IMR-90 (cell line): ENCODE measurements around the gene BTG4. TPM values are rescaled to one million over a fixed set of nuclear protein-coding genes. Genes with fewer than 3 reads are reported as not detected.

Experiments
- ATAC-seq: fragments of 200-7000 bp; cut with Tn5 transposase; 2 replicates; pipeline ENCODE4 v1.9.1; 2020; ENCODE audit warnings: low read depth, mild to moderate bottlenecking, moderate library complexity
- BruUV-seq: library from RNA; stranded (reverse); fragments of 400-500 nt; replicated peaks from 2 replicates; lab custom pipeline; 2021; lab: Mats Ljungman, UMichigan
- CTCF ChIA-PET: fragments of 300-600 bp; formaldehyde crosslinking; extraction: SDS; loops from one replicate; lab custom pipeline; 2021; ENCODE audit warnings: antibody characterized with exemption; lab: Yijun Ruan, JAX
- POLR2A ChIA-PET: fragments of 300-600 bp; sonication (Branson Sonifier 250); formaldehyde crosslinking; loops from one replicate; lab custom pipeline; 2022; ENCODE audit warnings: antibody characterized with exemption; ENCODE audit not compliant: unreplicated experiment; lab: Charles Lee
- DNase-seq: peaks from one replicate; pipeline ENCODE4 v3.0.0; 2013
- H2AFZ ChIP-seq: replicated peaks from 2 replicates; pipeline ENCODE3; 2013; ENCODE audit warnings: low read length, mild to moderate bottlenecking; ENCODE audit not compliant: poor library complexity
- H2AK5ac ChIP-seq: 2 replicates; pipeline ENCODE4 v1.6.1; 2013; ENCODE audit warnings: low read depth, low read length, inconsistent platforms
- H2AK9ac ChIP-seq: replicated peaks from 2 replicates; pipeline ENCODE3; 2013; ENCODE audit warnings: mild to moderate bottlenecking, low read depth, low read length, moderate library complexity; ENCODE audit not compliant: poor library complexity
- H2BK120ac ChIP-seq: 2 replicates; pipeline ENCODE4 v1.6.1; 2013; ENCODE audit warnings: low read depth, low read length, inconsistent platforms
- H2BK15ac ChIP-seq: 3 replicates; pipeline ENCODE4 v1.6.1; 2013; ENCODE audit warnings: low read depth, low read length, inconsistent platforms
- H2BK20ac ChIP-seq: 2 replicates; pipeline ENCODE4 v1.6.1; 2013; ENCODE audit warnings: low read depth, mild to moderate bottlenecking, inconsistent platforms, low read length, moderate library complexity
- H2BK5ac ChIP-seq: 2 replicates; pipeline ENCODE4 v1.6.1; 2013; ENCODE audit warnings: mild to moderate bottlenecking, low read depth, low read length, inconsistent platforms; ENCODE audit not compliant: poor library complexity, severe bottlenecking
- H3K14ac ChIP-seq: replicated peaks from 2 replicates; pipeline ENCODE4 v1.6.1; 2013; ENCODE audit warnings: low read depth, low read length, inconsistent platforms
- H3K18ac ChIP-seq: 2 replicates; pipeline ENCODE4 v1.6.1; 2013; ENCODE audit warnings: low read depth, low read length, control low read depth
- H3K23ac ChIP-seq: 2 replicates; pipeline ENCODE4 v1.6.1; 2013; ENCODE audit warnings: low read depth, low read length, inconsistent platforms
- H3K27ac ChIP-seq: 2 replicates; pipeline ENCODE4 v1.5.1; 2013; ENCODE audit warnings: mild to moderate bottlenecking, control low read depth, low read length; ENCODE audit not compliant: insufficient read depth
- H3K27me3 ChIP-seq: 2 replicates; pipeline ENCODE4 v1.6.1; 2013; ENCODE audit warnings: low read length; ENCODE audit not compliant: control insufficient read depth, insufficient read depth
- H3K36me3 ChIP-seq: 2 replicates; pipeline ENCODE4 v1.6.1; 2013; ENCODE audit warnings: low read length, mixed read lengths; ENCODE audit not compliant: control insufficient read depth, insufficient read depth
- H3K4ac ChIP-seq: 2 replicates; pipeline ENCODE4 v1.6.1; 2013; ENCODE audit warnings: low read depth, low read length, inconsistent platforms
- H3K4me1 ChIP-seq: 2 replicates; pipeline ENCODE4 v1.6.1; 2013; ENCODE audit warnings: low read length, mixed read lengths; ENCODE audit not compliant: control insufficient read depth, insufficient read depth
- H3K4me2 ChIP-seq: 2 replicates; pipeline ENCODE4 v1.6.1; 2013; ENCODE audit warnings: low read depth, mild to moderate bottlenecking, control low read depth, low read length, moderate library complexity
- H3K4me3 ChIP-seq: 2 replicates; pipeline ENCODE4 v1.5.1; 2013; ENCODE audit warnings: low read depth, mild to moderate bottlenecking, control low read depth, low read length, moderate library complexity; ENCODE audit not compliant: insufficient read depth
- H3K56ac ChIP-seq: 2 replicates; pipeline ENCODE4 v1.6.1; 2013; ENCODE audit warnings: low read length, inconsistent platforms; ENCODE audit not compliant: insufficient read depth; ENCODE audit errors: extremely low read depth
- H3K79me1 ChIP-seq, 2 experiments: 2 replicates each; pipeline ENCODE4 v1.6.1; 2013; ENCODE audit warnings: low read length in 2 of 2, inconsistent platforms in 1 of 2, low read depth in 1 of 2
- H3K9ac ChIP-seq: 2 replicates; pipeline ENCODE4 v1.6.1; 2013; ENCODE audit warnings: low read depth, low read length, control low read depth
- H3K9me1 ChIP-seq: 2 replicates; pipeline ENCODE4 v1.6.1; 2013; ENCODE audit warnings: low read length, inconsistent platforms; ENCODE audit not compliant: insufficient read depth
- H3K9me3 ChIP-seq: 2 replicates; pipeline ENCODE4 v1.6.1; 2013; ENCODE audit warnings: low read length; ENCODE audit not compliant: control insufficient read depth, insufficient read depth
- H4K20me1 ChIP-seq: 2 replicates; pipeline ENCODE4 v1.6.1; 2013; ENCODE audit warnings: low read length, inconsistent platforms; ENCODE audit not compliant: insufficient read depth
- H4K5ac ChIP-seq: 2 replicates; pipeline ENCODE4 v1.6.1; 2013; ENCODE audit warnings: mild to moderate bottlenecking, low read depth, low read length, control low read depth
- H4K8ac ChIP-seq, 2 experiments: 2 replicates each; pipeline ENCODE4 v1.6.1; 2013; ENCODE audit warnings: low read depth in 2 of 2, low read length in 2 of 2, control low read depth in 1 of 2, inconsistent platforms in 1 of 2
- H4K91ac ChIP-seq: 2 replicates; pipeline ENCODE4 v1.6.1; 2013; ENCODE audit warnings: low read depth, low read length, inconsistent platforms; ENCODE audit not compliant: insufficient read depth
- BHLHE40 ChIP-seq: fragments of 150-350 bp; IDR thresholded peaks from 2 replicates; pipeline ENCODE4 v1.6.1; 2016; ENCODE audit warnings: mild to moderate bottlenecking, low read depth, low read length
- CEBPB ChIP-seq: IDR thresholded peaks from 2 replicates; pipeline ENCODE4 v1.6.1; 2012; ENCODE audit warnings: low read depth, low read length, improper control_type of control experiment
- CHD1 ChIP-seq: IDR thresholded peaks from 2 replicates; pipeline ENCODE4 v1.6.1; 2012; ENCODE audit warnings: low read depth, low read length, improper control_type of control experiment
- MAFK ChIP-seq: IDR thresholded peaks from 2 replicates; pipeline ENCODE4 v1.6.1; 2012; ENCODE audit warnings: low read depth, low read length, improper control_type of control experiment
- MAZ ChIP-seq: IDR thresholded peaks from 2 replicates; pipeline ENCODE4 v1.6.1; 2012; ENCODE audit warnings: low read depth, mild to moderate bottlenecking, low read length, improper control_type of control experiment, moderate library complexity, borderline replicate concordance
- MXI1 ChIP-seq: IDR thresholded peaks from 2 replicates; pipeline ENCODE4 v1.6.1; 2012; ENCODE audit warnings: low read depth, mild to moderate bottlenecking, low read length, moderate library complexity, borderline replicate concordance
- POLR2A ChIP-seq: IDR thresholded peaks from 2 replicates; pipeline ENCODE4 v1.6.1; 2012; ENCODE audit warnings: mild to moderate bottlenecking, low read depth, low read length
- RAD21 ChIP-seq: IDR thresholded peaks from 2 replicates; pipeline ENCODE4 v1.6.1; 2012; ENCODE audit warnings: low read length, improper control_type of control experiment
- RFX5 ChIP-seq: IDR thresholded peaks from 2 replicates; pipeline ENCODE4 v1.8.0; 2012; ENCODE audit warnings: low read depth, mild to moderate bottlenecking, low read length, moderate library complexity
- SMC3 ChIP-seq: fragments of 150-350 bp; IDR thresholded peaks from 2 replicates; pipeline ENCODE4 v1.6.1; 2016; ENCODE audit warnings: low read depth, mild to moderate bottlenecking, antibody characterized with exemption, low read length, moderate library complexity
- WGBS, 2 experiments: methylation state at CpG; one replicate each; pipeline versions ENCODE4 v1.1.5 to v1.1.7; 2013; ENCODE audit warnings: missing lambda C conversion rate in 2 of 2; ENCODE audit not compliant: insufficient read length in 1 of 2; ENCODE audit errors: extremely low coverage in 2 of 2; 5-methylcytosine and 5-hydroxymethylcytosine counted together
- dilution Hi-C: fragments of 300-500 bp; cut with HindIII; formaldehyde crosslinking; loops from one replicate; pipeline ENCODE4 v1.14.3; 2018; ENCODE audit warnings: low sequenced_read_pairs; ENCODE audit not compliant: unreplicated experiment
- in situ Hi-C: fragments of 300-500 bp; cut with MboI; formaldehyde crosslinking; loops from 3 replicates; pipeline ENCODE4 v1.14.3; 2019; ENCODE audit warnings: low sequenced_read_pairs, inconsistent platforms, mixed read lengths
- intact Hi-C: fragments of 100-400 bp; cut with micrococcal nuclease; formaldehyde crosslinking; loops from 2 replicates; pipeline ENCODE4 v1.10.0; 2022
- polyA plus RNA-seq, 3 experiments: library from polyadenylated mRNA; depleted of rRNA; stranded (reverse); fragments of >200 nt; gene quantifications; 2 replicates each; pipeline ENCODE4 v1.2.3, GENCODE V29; 2012; ENCODE audit warnings: low replicate concordance in 1 of 3
- total RNA-seq: library from RNA; depleted of rRNA; stranded (reverse); fragments of >200 nt; gene quantifications from 2 replicates; pipeline ENCODE4 v1.2.3, GENCODE V29; 2012
- TF ChIP-seq, protein P1 (sequence below): conservative IDR thresholded peaks from 2 replicates; pipeline ENCODE4 v1.5.1; 2012; ENCODE audit warnings: mild to moderate bottlenecking, low read depth, low read length, improper control_type of control experiment

BTG4 gene
- total and polyA plus RNA-seq, 2 of the 4 experiments (the other 2 are of a cell fraction) = not detected

DNA sequence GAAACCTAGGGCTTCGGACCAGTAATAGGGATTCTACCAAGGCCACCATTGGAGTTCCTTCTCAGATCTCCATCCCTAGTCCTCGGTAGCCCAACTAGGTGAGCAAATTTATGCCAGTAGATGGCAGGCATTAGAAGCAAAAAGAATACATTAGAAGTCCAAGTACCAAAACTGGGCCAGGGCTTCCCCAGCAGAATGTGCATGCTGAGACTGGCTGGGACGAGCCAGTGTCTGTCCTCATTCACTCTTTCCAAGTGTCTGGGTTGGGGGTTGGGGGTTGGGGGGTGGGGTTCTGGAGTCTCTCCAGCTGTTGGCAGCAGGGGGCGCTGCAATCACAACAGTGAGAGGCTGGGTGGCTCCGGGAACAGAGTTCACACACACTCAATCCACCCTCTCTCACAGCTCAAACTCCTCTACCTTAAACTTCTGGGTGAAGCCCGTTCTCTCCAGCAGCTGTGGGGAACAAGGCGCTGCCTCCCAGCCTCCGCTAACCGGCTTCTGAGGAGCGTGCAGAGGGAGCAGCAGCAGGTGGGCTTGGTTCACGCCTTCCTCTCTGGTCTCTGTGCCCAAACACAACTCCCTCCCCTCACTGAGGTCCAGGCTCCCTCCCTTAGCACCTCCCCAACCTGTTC is 57.5 kb downstream of the BTG4 start:
- Histone ChIP-seq H3K4me2 (0 out of 2 replicates have a peak overlapping the region, but pooled peaks have one; percentile 16), H4K91ac (peak overlapping the region; percentile 96), H2BK5ac (peak overlapping the region; percentile 69), H2AK5ac (peak overlapping the region; percentile 91), H3K18ac (peak overlapping the region; percentile 66), H3K4me1 (peaks cover 5% of the 10 kb centered on the region), H3K27me3 (peaks cover 2% of the 10 kb centered on the region; the same call in 1 of the 2 replicates), H3K9me1 (0 out of 2 replicates have a peak, but pooled peaks cover 3% of the 10 kb centered on the region), H3K27ac (peak overlapping the region; percentile 26), H2BK120ac (peak overlapping the region; percentile 97), H3K56ac (no peak overlapping the region), H2BK20ac (peak overlapping the region; percentile 99), H4K8ac (peak overlapping the region; percentile 90 to 94), H3K9ac (peak overlapping the region; percentile 62), H4K20me1 (no peaks in the 10 kb centered on the region), H3K23ac (peak overlapping the region; percentile 62; the same call in 1 of the 2 replicates), H3K9me3 (no peaks in the 10 kb centered on the region), H3K4me3 (no peak overlapping the region), H4K5ac (peak overlapping the region; percentile 61), H2AFZ (peak overlapping the region; percentile 96), H3K36me3 (no peaks in the 10 kb centered on the region), H2AK9ac (peak overlapping the region; percentile 83), H3K79me1 (no peaks in the 10 kb centered on the region), H3K4ac (peak overlapping the region; percentile 92), H3K14ac (peak overlapping the region; percentile 69; the same call in 1 of the 2 replicates), H2BK15ac (peak overlapping the region; percentile 97; the same call in 2 of the 3 replicates)
- ATAC-seq (peak; percentile 90), DNase-seq (peak; percentile 73)
- in situ Hi-C loops = loop anchor here (5.0 to 10.0 kb wide), 2 partner anchors 320 to 388 kb away; no protein-coding TSS in a partner anchor
- intact Hi-C loops = loop anchor here (1.0 to 10.0 kb wide), 6 partner anchors 87 to 387 kb away; no protein-coding TSS in a partner anchor
- WGBS, 2 experiments = 23% methylated on average over 6 of the region's 11 CpGs; no CpG with 5 or more reads in 1 of the 2 experiments
- BruUV-seq = no TSS peak
- dilution Hi-C loops = no loop called here
- ChIA-PET POLR2A (interaction anchor here (0.6 kb wide), 1 partner anchor 130 kb away, joined by 3 read pairs; no protein-coding TSS in a partner anchor), CTCF (interaction anchor here (0.6 to 1.5 kb wide), 9 partner anchors 9 to 321 kb away, joined by 3 to 7 read pairs (median 4); no protein-coding TSS in a partner anchor)
- TF ChIP-seq MAZ (peak; percentile 12; the same call in 1 of the 2 replicates), RAD21 (peak; percentile 72), SMC3 (peak; percentile 61), POLR2A (no peak), CHD1 (no peak), CEBPB (no peak), MAFK (no peak), BHLHE40 (no peak), MXI1 (no peak), RFX5 (no peak)
- TF ChIP-seq, protein P1, sequence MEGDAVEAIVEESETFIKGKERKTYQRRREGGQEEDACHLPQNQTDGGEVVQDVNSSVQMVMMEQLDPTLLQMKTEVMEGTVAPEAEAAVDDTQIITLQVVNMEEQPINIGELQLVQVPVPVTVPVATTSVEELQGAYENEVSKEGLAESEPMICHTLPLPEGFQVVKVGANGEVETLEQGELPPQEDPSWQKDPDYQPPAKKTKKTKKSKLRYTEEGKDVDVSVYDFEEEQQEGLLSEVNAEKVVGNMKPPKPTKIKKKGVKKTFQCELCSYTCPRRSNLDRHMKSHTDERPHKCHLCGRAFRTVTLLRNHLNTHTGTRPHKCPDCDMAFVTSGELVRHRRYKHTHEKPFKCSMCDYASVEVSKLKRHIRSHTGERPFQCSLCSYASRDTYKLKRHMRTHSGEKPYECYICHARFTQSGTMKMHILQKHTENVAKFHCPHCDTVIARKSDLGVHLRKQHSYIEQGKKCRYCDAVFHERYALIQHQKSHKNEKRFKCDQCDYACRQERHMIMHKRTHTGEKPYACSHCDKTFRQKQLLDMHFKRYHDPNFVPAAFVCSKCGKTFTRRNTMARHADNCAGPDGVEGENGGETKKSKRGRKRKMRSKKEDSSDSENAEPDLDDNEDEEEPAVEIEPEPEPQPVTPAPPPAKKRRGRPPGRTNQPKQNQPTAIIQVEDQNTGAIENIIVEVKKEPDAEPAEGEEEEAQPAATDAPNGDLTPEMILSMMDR = peak; percentile 56
